Placental pericyte (primary cell): ENCODE measurements around the gene PHYKPL. TPM values are rescaled to one million over a fixed set of nuclear protein-coding genes. Genes with fewer than 3 reads are reported as not detected.

Experiments used
- total RNA-seq: library from RNA; depleted of rRNA; stranded (reverse); fragments of >200 nt; gene quantifications from 2 replicates; pipeline ENCODE4 v1.2.3, GENCODE V29; 2012

The PHYKPL gene
- 33.9 and 39.2 TPM in 2 replicates for total RNA-seq

DNA sequence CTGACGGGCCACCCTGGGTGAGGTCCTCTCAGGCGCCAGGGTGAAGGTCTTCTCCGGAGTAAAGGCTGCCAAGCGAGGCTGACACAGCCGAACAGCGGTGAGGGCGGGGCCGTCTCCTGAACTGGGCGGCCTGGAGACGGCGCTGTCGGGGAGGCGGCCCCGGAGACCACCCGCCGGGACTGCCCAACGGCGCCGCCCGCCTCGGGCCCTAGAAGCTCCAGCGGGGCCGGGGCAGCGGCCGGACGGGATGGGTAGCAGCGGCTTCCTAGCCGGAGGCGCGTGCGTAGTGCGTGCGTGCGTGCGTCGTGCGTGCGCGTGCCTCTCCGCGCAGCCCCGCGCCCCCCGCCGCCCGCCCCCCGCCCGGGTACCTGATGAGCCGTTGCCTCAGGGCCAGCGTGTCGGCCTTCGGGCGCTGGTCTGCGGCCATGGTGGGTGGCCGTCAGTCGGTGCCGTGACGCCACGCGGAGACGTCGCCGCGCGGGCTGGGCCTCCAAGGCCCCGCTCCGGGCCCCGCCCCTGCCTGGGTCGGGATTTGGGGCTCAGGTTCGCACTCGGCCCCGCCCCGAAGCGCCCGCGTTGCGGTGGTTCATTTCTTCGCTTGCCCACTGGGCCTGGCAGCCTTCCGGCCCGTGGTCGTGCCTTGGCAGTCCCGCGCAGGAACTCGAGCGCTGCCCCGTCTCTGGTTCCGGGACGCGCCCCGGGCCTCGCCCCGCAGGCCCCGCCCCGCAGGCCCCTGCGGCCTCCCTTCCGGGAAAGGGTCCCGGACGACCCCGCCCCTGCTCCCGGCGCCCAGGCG is at the start of gene PHYKPL:
TSS of gene PHYKPL (minus strand) at position 679 of the 796 bp plus-strand sequence. CDS start at position 427, 252 bp downstream.

GRCh38 chr5:178204182-178204934 is 28.2 kb downstream of the PHYKPL start, which contains the start of gene HNRNPAB:
TSS of gene HNRNPAB (plus strand) at chr5:178204533. CDS start at chr5:178204838, 305 bp downstream.

DNA sequence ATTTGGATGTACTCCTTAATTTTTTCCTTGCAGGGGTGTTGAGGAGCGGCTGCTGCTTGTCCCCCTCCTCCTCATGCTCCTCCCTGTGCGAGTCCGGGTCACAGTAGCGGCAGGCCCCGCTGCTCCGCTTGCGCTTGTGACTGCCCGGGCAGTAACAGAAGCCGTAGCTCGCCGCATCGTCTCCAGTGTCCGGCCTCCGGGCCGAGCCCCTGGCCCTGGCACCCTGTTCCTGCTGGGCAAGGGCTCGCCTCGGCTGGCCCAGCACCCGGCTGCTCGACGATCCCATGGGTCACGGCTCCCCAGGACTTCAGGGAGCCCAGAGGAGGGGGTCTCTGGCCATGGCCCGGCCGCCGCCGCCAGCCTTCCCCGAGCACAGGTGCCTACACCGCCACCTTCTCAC is 45.6 kb downstream of the PHYKPL start, which contains the start of gene GMCL2:
TSS of gene GMCL2 (minus strand) at position 358 of the 400 bp plus-strand sequence. CDS start at position 286, 72 bp downstream.

Other genes starting within 250 kb of the PHYKPL start
- gene PROP1, start 236.6 kb downstream of the PHYKPL start, total RNA-seq, result not detected in 2 replicates
- 0.22 and 0.43 TPM in 2 replicates for gene N4BP3, start 119.3 kb downstream of the PHYKPL start, total RNA-seq
- gene RMND5B, start 101.8 kb downstream of the PHYKPL start, total RNA-seq, result 24.3 and 35.7 TPM in 2 replicates
- 92.4 and 122 TPM in 2 replicates for gene NHP2, start 78.9 kb downstream of the PHYKPL start, total RNA-seq
- gene GMCL2, start 45.4 kb downstream of the PHYKPL start, total RNA-seq, result not detected in 2 replicates
- gene HNRNPAB, start 28.3 kb downstream of the PHYKPL start, total RNA-seq, result 42.9 and 107 TPM in 2 replicates